ENCODE results near the gene CHCT1. TPM values are rescaled to one million over a fixed set of nuclear protein-coding genes. Genes with fewer than 3 reads are reported as not detected.
"Not testable (repeated sequence)": the region's sequence is repeated elsewhere in the genome, so short reads cannot be mapped to it uniquely, and the experiment has no call there.

CHCT1 gene
- total RNA-seq = not detected in 2 replicates

DNA sequence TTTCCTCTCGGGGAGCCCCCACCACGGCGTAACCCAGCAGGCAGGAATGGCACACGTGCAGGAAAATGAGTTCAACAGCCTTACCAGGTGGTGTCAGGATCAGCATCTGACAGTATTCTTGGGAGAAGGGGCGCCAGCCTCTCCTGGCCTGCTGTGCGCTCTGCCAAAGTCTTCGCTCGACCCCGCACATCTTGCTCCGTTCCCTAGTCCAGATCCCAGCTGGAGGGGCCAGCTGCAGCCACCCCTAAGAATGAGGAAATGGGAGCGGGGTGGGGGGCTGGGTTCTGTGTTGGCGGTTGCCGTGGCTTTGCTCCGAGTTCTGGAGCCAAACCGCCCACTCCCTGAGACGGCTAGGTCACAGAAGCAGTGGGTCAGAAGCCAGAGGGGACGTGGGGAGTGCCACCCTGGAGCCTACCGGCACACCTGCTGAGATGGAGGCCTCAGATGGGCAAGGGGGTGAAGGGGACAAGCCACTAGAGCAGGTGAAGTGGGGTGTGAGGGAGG lies at the start of gene CHCT1:
CHCT1 (plus strand) TSS at position 328 of the 504 bp plus-strand sequence; CDS start at position 432, 104 bp downstream.
- peak within 1 kb of the TSS; percentile 62 for H3K4me3 ChIP-seq (ENCODE audit: low read depth, low read length)
- TF ChIP-seq, protein P1, sequence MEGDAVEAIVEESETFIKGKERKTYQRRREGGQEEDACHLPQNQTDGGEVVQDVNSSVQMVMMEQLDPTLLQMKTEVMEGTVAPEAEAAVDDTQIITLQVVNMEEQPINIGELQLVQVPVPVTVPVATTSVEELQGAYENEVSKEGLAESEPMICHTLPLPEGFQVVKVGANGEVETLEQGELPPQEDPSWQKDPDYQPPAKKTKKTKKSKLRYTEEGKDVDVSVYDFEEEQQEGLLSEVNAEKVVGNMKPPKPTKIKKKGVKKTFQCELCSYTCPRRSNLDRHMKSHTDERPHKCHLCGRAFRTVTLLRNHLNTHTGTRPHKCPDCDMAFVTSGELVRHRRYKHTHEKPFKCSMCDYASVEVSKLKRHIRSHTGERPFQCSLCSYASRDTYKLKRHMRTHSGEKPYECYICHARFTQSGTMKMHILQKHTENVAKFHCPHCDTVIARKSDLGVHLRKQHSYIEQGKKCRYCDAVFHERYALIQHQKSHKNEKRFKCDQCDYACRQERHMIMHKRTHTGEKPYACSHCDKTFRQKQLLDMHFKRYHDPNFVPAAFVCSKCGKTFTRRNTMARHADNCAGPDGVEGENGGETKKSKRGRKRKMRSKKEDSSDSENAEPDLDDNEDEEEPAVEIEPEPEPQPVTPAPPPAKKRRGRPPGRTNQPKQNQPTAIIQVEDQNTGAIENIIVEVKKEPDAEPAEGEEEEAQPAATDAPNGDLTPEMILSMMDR (IDR thresholded peaks at IDR 0.05; ENCODE audit: insufficient read depth, low read depth, low read length) = no peak
- no peak for DNase-seq (ENCODE audit: low read depth)

DNA sequence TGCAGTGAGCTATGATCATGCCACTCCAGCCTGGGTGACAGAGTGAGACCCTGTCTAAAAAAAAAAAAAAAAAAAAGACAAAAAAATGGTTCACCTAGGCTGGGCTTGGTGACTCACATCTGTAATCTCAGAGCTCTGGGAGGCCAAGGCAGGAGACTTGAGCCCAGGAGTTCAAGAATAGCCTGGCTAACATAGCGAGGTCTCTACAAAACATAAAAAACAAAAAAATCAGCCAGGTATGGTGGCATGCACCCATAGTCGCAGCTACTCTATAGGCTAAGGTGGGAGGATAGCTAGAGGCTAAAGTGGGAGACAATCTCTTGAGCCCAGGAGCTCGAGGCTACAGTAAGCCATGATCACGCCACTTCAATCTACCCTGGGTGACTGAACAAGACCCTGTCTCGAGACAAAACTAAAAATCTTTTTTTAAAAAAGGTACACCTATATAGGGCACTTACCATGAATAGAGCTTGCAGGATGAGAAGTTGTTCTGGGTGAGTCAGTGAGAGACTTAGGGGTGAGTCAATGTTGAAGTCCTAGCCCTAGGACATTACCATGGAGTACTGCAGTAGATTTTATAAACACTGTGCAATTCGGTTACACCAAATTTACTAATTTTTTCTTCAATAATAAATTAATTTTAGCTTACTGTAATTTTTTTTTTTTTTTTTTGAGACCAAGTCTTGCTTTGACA lies 49.4 kb upstream of the CHCT1 start:
- no peak overlapping the region for H3K4me3 ChIP-seq (ENCODE audit: low read depth, low read length)
- TF ChIP-seq, protein P1 (IDR thresholded peaks at IDR 0.05; ENCODE audit: insufficient read depth, low read depth, low read length) = no peak
- DNase-seq (ENCODE audit: low read depth) = peak; percentile 52

DNA sequence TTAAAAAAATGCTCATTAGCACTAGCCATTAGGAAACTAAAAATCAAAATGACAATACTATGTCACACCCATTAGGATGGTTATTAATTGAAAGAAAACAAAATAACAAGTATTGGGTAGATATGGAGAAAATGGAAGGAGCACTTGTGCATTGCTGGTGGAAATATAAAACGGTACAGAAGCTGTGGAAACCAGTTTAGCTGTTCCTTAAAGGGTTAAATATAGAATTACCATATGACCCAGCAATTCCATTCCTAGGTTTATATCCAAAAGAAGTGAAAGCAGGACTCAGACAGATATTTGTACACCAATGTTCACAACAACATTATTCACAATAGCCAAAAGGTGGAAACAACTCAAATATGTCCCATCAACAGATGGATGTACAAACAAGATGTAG lies 44.1 kb upstream of the CHCT1 start:
- not testable (repeated sequence) for DNase-seq (ENCODE audit: low read depth); H3K4me3 ChIP-seq (ENCODE audit: low read depth, low read length)

DNA sequence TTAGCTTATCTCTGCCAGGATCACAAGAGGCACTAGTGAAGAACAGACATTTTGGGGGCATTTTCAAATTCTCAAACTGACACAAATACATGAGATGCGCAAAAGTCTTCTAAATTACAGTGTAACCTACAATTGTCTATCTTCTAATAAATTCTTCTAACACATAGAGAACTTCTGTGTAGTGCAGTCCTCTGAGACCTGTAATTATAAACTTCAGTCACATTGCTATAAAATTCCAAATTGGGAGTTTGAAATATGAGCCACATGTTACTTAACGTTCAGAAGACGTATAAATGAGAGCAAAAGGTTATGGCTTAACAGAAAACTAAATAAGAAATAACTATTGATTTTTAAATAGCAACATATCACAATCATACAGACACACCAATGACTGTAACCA lies 42.8 kb upstream of the CHCT1 start:
- not testable (repeated sequence) for DNase-seq (ENCODE audit: low read depth); H3K4me3 ChIP-seq (ENCODE audit: low read depth, low read length)

DNA sequence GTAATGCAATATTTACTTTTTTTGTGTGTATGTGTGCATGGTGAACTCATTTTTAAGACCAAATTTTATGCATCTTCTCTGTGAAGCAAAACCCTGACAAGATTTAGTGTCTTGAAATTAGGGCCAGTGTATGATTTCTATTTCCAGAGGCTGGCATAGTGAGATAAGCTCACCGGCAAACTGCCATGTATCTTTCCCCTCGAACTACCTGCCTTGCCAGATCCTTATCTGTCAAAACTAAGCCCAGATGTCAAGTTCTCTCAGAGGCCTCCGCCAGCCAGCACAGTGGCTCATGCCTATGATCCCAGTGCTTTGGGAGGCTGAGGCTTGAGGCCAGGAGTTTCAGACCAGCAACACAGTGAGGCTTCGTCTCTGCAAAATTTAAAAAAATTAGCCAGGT lies 40.3 kb upstream of the CHCT1 start:
- no peak overlapping the region for H3K4me3 ChIP-seq (ENCODE audit: low read depth, low read length)
- DNase-seq (ENCODE audit: low read depth) = no peak
- TF ChIP-seq, protein P1 (IDR thresholded peaks at IDR 0.05; ENCODE audit: insufficient read depth, low read depth, low read length) = no peak

DNA sequence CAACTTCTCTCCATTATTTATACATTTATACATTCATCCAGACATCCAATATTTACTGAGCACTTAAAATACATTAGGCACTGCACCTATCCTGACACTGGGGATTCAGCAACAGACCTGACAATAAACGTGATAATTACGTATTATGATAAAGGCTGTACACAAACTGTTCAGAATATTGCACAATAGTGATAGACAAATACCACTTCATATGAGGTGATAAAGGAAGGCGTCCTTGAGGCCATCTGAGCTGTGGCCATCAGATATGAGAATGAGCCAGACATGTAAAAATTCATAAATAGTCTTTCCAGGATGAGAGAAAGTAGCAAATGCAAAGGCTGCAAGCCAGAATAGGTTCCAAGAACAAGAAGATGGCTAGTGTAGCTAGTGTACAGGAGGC lies 38.9 kb upstream of the CHCT1 start:
- no peak overlapping the region for H3K4me3 ChIP-seq (ENCODE audit: low read depth, low read length)
- DNase-seq (ENCODE audit: low read depth) = peak; percentile 5
- TF ChIP-seq, protein P1 (IDR thresholded peaks at IDR 0.05; ENCODE audit: insufficient read depth, low read depth, low read length) = no peak

DNA sequence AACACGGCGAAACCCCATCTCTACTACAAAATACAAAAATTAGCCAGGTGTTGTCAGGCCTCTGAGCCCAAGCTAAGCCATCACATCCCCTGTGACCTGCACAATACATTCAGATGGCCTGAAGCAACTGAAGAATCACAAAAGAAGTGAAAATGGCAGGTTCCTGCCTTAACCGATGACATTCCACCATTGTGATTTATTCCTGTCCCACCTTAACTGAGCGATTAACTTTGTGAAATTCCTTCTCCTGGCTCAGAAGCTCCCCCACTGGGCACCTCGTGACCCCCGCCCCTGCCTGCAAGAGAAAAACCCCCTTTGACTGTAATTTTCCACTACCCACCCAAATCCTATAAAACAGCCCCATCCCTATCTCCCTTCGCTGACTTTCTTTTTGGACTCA lies 37.4 kb upstream of the CHCT1 start:
- DNase-seq (ENCODE audit: low read depth); H3K4me3 ChIP-seq (ENCODE audit: low read depth, low read length): not testable (repeated sequence)

DNA sequence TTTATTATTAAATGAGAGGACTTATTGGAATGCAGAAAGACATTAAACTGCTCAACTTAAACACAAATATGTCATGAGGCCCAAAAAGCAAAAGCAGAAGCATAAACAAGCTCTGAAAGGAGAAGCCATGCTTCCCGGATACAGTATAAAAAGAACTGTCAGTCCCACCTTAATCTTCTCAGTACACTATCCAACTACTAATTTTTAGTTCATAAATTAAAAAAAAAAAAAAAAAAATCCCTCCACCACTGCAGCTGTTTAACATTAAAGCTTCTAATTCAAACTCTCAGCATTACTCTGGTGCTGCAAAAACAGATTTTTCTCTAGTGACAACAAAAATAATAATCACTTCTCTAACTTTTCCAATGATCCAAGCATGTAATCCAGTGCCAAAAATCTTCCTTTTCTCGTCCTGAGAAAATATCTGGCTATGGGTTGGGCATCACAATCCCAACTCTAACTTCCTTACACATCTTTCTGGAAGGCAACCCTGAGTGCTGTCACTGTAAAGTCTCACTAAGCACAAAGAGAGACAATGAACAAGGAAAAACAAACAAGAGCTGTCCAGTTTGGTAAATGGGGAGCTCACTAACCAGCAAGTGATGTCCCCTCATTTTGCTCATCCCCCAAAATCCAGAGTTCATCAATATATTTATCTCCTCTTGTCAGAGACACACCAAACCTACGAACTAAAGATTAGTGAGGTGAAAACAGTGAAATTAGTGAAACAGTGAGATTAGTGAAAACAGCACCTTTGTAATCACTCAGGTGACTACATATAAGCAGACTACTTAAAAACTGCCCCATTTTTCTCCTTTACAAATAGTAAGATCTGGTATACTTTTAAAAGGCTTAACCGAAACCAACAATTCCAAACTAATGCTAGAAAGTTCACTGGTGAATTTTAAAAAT lies 35.9 kb upstream of the CHCT1 start:
- TF ChIP-seq, protein P1 (IDR thresholded peaks at IDR 0.05; ENCODE audit: insufficient read depth, low read depth, low read length) = no peak
- no peak overlapping the region for H3K4me3 ChIP-seq (ENCODE audit: low read depth, low read length)
- DNase-seq (ENCODE audit: low read depth) = peak; percentile 59
